Loucy (cell line): ENCODE measurements around the gene RUNX2.

Experiments
- H2AFZ ChIP-seq: fragments of 200-600 bp; sonication (generic); 2 replicates; pipeline ENCODE4 v1.6.0; 2016; ENCODE audit warnings: antibody characterized with exemption, mild to moderate bottlenecking, low read length, moderate library complexity
- H3F3A ChIP-seq: fragments of 200-600 bp; 2 replicates; pipeline ENCODE4 v1.6.0; 2016; ENCODE audit warnings: antibody characterized with exemption, low read depth, mild to moderate bottlenecking
- H3K27me3 ChIP-seq: fragments of 200-600 bp; sonication (generic); 2 replicates; pipeline ENCODE4 v1.6.1; 2014; ENCODE audit warnings: low read length, mild to moderate bottlenecking; ENCODE audit not compliant: insufficient read depth, poor library complexity, severe bottlenecking
- H3K36me3 ChIP-seq: fragments of 200-600 bp; sonication (generic); 2 replicates; pipeline ENCODE4 v1.6.1; 2016; ENCODE audit warnings: low read length; ENCODE audit not compliant: insufficient read depth
- H3K4me1 ChIP-seq: fragments of 200-600 bp; sonication (generic); 2 replicates; pipeline ENCODE4 v1.5.1; 2014; ENCODE audit warnings: low read length, mild to moderate bottlenecking; ENCODE audit not compliant: insufficient read depth, poor library complexity, severe bottlenecking
- H3K4me2 ChIP-seq: fragments of 200-600 bp; sonication (generic); 2 replicates; pipeline ENCODE4 v1.6.0; 2014; ENCODE audit warnings: antibody characterized with exemption, low read length, low read depth, mild to moderate bottlenecking; ENCODE audit not compliant: poor library complexity, severe bottlenecking
- H3K4me3 ChIP-seq: fragments of 200-600 bp; sonication (generic); 2 replicates; pipeline ENCODE4 v1.5.1; 2014; ENCODE audit warnings: low read length, mild to moderate bottlenecking, mixed read lengths; ENCODE audit not compliant: poor library complexity, severe bottlenecking
- H3K79me2 ChIP-seq: fragments of 200-600 bp; sonication (generic); 2 replicates; pipeline ENCODE4 v1.6.1; 2014; ENCODE audit warnings: low read length; ENCODE audit not compliant: insufficient read depth
- H3K9ac ChIP-seq: fragments of 200-600 bp; sonication (generic); 2 replicates; pipeline ENCODE4 v1.6.0; 2014; ENCODE audit warnings: mild to moderate bottlenecking, low read depth, low read length, moderate library complexity; ENCODE audit not compliant: poor library complexity, severe bottlenecking
- H3K9me2 ChIP-seq: fragments of 200-600 bp; sonication (generic); replicated peaks from 2 replicates; pipeline ENCODE4 v1.6.1; 2016; ENCODE audit warnings: low read depth, low read length, mixed read lengths
- H3K9me3 ChIP-seq: fragments of 200-600 bp; sonication (generic); 2 replicates; pipeline ENCODE4 v1.6.1; 2014; ENCODE audit warnings: mild to moderate bottlenecking, antibody characterized with exemption, low read length, low read depth; ENCODE audit not compliant: insufficient read depth
- H4K20me1 ChIP-seq: fragments of 200-600 bp; sonication (generic); 2 replicates; pipeline ENCODE4 v1.6.0; 2014; ENCODE audit warnings: antibody characterized with exemption, low read length, mild to moderate bottlenecking; ENCODE audit not compliant: insufficient read depth, poor library complexity, severe bottlenecking
- EZH2phosphoT487 ChIP-seq: fragments of 200-600 bp; IDR thresholded peaks from 2 replicates; pipeline ENCODE4 v1.6.1; 2018; ENCODE audit warnings: antibody characterized with exemption, mild to moderate bottlenecking, moderate library complexity, borderline replicate concordance
- TF ChIP-seq, protein P1 (sequence below): fragments of 200-600 bp; sonication (generic); conservative IDR thresholded peaks from 2 replicates; pipeline ENCODE4 v1.5.1; 2014; ENCODE audit warnings: mild to moderate bottlenecking, antibody characterized with exemption, low read length

Gene RUNX2

DNA sequence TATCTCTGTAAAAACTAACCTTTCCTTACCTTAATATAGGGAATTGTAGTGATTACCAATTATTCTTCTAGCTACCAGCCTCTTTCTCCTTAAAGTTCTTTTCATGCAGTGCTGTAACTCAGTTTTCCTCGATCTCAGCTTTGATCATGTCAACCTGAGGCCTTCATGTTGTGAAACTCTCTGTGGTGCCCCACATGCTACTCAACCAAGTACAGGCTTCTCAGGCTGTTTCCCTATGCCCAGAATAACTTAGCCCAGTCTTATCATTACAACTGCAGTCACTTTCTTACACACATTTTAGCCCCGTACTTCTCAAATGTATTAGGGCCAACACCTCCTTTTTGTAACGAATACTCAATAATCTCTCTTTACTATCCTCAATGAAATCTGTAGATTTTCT is 139.7 kb downstream of the RUNX2 start:
- no peaks in the 10 kb centered on the region for H3K27me3 ChIP-seq
- peaks cover 4% of the 10 kb centered on the region for H4K20me1 ChIP-seq
- no peaks in the 10 kb centered on the region for H3K9me3 ChIP-seq
- no peak for TF ChIP-seq EZH2phosphoT487
- TF ChIP-seq, protein P1, sequence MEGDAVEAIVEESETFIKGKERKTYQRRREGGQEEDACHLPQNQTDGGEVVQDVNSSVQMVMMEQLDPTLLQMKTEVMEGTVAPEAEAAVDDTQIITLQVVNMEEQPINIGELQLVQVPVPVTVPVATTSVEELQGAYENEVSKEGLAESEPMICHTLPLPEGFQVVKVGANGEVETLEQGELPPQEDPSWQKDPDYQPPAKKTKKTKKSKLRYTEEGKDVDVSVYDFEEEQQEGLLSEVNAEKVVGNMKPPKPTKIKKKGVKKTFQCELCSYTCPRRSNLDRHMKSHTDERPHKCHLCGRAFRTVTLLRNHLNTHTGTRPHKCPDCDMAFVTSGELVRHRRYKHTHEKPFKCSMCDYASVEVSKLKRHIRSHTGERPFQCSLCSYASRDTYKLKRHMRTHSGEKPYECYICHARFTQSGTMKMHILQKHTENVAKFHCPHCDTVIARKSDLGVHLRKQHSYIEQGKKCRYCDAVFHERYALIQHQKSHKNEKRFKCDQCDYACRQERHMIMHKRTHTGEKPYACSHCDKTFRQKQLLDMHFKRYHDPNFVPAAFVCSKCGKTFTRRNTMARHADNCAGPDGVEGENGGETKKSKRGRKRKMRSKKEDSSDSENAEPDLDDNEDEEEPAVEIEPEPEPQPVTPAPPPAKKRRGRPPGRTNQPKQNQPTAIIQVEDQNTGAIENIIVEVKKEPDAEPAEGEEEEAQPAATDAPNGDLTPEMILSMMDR = no peak
- no peaks in the 10 kb centered on the region for H3K9me2 ChIP-seq
- no peak overlapping the region for H2AFZ ChIP-seq
- H3K4me2 ChIP-seq = no peak overlapping the region
- H3K79me2 ChIP-seq = peaks cover 73% of the 10 kb centered on the region
- no peaks in the 10 kb centered on the region for H3F3A ChIP-seq
- H3K4me3 ChIP-seq = no peak overlapping the region
- H3K9ac ChIP-seq = no peak overlapping the region
- H3K4me1 ChIP-seq = peaks cover 19% of the 10 kb centered on the region
- peaks cover 32% of the 10 kb centered on the region for H3K36me3 ChIP-seq

DNA sequence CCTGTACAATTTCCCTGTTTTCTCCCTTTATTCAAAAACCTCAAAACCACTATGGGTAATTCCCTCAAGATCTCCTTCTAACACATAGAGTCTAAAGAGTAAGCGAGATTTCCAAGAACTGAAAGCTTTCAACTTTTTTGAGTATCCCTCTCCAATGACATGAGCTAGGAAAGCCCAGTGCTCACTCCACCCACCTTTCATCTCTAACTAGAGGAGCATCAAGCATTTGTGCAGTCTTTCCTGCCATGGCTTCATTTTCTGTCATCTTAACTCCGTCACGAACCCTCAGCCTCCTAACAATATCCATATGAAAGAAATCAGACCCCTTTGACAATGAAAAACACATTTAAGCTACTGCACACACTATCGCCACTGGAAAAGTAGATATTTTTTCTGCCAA is 141.5 kb downstream of the RUNX2 start:
- Histone ChIP-seq H4K20me1 (peaks cover 4% of the 10 kb centered on the region), H2AFZ (no peak overlapping the region), H3K4me1 (peaks cover 30% of the 10 kb centered on the region), H3K4me3 (no peak overlapping the region), H3K79me2 (peaks cover 75% of the 10 kb centered on the region), H3K4me2 (no peak overlapping the region), H3K36me3 (peaks cover 29% of the 10 kb centered on the region), H3K9me3 (no peaks in the 10 kb centered on the region), H3K27me3 (no peaks in the 10 kb centered on the region), H3K9ac (no peak overlapping the region), H3F3A (no peaks in the 10 kb centered on the region), H3K9me2 (no peaks in the 10 kb centered on the region)
- TF ChIP-seq, protein P1 = no peak
- no peak for TF ChIP-seq EZH2phosphoT487

DNA sequence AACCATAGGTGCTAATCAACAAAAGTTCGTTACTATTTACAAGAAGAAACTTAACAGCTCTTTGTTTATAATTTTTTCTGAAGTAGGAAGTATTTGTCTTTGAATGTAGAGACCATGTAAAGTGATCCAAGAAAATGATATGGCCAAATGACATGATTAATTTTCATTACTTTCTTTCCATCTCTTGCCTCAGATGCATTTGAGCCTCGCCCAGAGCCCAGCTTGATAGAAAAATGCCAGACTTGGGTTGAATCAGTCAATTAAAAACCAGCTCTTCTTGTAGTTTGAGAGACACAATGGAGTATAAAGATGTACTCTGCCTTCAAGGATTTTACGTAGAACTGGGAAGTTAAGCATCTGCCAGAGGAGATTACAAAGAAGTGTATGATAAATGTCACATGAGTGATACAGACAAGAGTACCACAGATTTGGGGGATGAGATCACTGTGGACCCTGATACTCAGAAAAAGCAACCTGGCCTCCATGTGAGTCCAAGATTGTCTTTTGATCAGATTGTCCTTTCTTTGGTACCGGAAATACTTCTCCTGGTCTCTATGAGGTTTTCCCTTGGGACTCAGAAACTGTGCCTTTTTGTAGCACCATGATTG is 142.1 kb downstream of the RUNX2 start:
- Histone ChIP-seq H3K9me3 (no peaks in the 10 kb centered on the region), H3F3A (no peaks in the 10 kb centered on the region), H3K27me3 (no peaks in the 10 kb centered on the region), H4K20me1 (peaks cover 4% of the 10 kb centered on the region), H3K36me3 (peaks cover 29% of the 10 kb centered on the region), H3K4me3 (no peak overlapping the region), H3K79me2 (peaks cover 75% of the 10 kb centered on the region), H3K9ac (no peak overlapping the region), H3K9me2 (no peaks in the 10 kb centered on the region), H3K4me1 (peaks cover 30% of the 10 kb centered on the region), H2AFZ (no peak overlapping the region), H3K4me2 (no peak overlapping the region)
- no peak for TF ChIP-seq EZH2phosphoT487
- TF ChIP-seq, protein P1 = no peak
